ENCODE measurements around the gene SPON1.

DNA sequence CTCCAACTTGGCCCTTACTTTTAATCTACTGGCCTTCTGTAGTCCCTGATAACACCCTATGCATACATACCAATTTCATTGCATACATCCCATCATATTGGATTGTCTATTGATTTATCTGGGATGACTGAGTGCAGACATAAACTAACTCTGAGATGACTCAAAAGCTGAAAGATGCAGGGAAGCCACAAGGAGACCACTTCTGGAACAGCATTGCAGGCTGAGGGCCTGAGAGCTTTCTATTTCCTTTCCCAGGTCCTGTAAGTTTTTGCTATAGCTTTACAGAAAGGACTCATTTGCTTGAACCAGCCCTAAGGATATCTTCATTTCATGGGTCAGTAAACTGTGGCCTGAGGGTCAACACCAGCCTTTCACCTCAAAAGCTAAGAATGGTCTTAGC is 15.1 kb upstream of the SPON1 start:
- TF ChIP-seq POLR2AphosphoS5 (IDR thresholded peaks at IDR 0.05; ENCODE audit: borderline replicate concordance, low read depth, low read length) (no peak), EZH2 (IDR thresholded peaks at IDR 0.05) (no peak), FOXP2 (optimal IDR thresholded peaks at IDR 0.05; ENCODE audit: control extremely low read depth, extremely low read length, insufficient read depth) (no peak)

All from SK-N-MC (cell line).